ENCODE data around the gene PLOD3.
"Not testable (repeated sequence)": the region's sequence is repeated elsewhere in the genome, so short reads cannot be mapped to it uniquely, and the experiment has no call there.

PLOD3 gene

GRCh38 chr7:101217388-101218235 lies at the start of gene PLOD3, which contains the start of gene ZNHIT1:
TSS of gene PLOD3 (minus strand) at chr7:101217581. CDS start at chr7:101217274, 307 bp downstream.
TSS of gene ZNHIT1 (plus strand) at chr7:101218165. CDS start at chr7:101218196, 31 bp downstream.
- DNase-seq, result peak; percentile 97

DNA sequence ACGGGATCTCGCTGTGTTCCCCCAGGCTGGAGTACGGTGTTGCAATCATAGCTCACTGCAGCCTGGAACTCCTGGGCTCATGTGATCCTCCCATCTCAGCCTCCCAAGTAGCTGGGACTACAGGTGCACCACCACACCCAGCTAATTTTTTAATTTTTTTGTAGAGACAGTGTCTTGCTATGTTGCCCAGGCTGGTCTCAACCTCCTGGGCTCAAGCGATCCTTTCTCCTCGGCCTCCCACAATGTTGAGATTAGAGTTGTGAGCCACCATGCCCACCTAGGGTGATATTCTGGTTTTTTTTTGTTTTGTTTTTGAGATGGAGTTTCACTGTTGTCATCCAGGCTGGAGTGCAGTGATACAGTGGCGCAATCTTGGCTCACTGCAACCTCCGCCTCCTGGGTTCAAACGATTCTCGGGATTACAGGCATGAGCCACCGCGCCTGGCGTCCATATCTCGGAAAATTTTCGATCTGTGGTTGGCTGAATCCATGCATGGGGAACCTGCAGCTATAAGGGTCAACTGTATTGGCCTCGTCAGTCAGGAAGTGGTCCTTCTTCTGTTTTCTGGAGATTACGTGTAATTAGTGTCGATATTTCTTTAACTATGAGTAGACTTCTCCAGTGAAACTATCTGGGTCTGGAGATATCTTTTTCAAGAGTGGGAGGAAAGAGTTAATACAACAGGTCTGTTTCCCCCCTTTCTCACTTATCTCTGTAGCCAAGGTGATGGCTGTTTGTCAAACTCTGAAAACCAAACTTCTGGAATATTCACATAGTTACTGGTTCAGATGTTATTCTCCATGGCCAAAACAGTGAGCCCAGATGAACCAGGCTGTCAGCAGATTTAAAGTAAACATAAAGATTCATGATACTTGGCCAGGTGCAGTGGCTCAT lies 48.5 kb upstream of the PLOD3 start:
- no peak for DNase-seq

GRCh38 chr7:101264102-101264706 lies 46.8 kb upstream of the PLOD3 start:
- DNase-seq, result not testable (repeated sequence)

DNA sequence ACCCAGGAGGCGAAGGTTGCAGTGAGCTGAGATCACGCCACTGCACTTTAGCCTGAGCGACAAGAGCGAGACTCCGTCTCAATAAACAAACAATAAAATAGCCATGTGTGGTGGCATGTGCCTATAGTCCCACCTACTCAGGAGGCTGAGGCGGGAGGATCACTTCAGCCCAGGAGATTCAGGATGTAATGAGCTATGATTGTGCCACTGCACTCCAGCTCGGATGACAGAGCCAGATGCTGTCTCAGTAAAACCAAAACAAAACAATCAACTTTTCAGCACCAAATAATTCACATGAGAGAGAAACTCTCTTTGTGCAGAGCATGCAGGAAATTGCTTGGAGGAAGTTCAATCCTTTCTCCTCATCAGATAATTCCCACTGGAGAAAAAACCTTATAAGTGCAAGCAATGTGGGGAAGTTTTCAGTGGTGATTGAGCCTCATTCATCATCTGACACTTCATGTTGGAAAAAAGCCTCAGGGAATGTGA lies 40.9 kb upstream of the PLOD3 start:
- DNase-seq, result no peak

GRCh38 chr7:101255796-101256195 lies 38.4 kb upstream of the PLOD3 start:
- no peak for DNase-seq

GRCh38 chr7:101253199-101253598 lies 35.8 kb upstream of the PLOD3 start:
- DNase-seq, result not testable (repeated sequence)

- peak; percentile 99 for DNase-seq
Observed at GRCh38 chr7:101251871-101252659, 34.7 kb upstream of the PLOD3 start.

- no peak for DNase-seq
Observed at GRCh38 chr7:101250324-101250723, 32.9 kb upstream of the PLOD3 start.

GRCh38 chr7:101248276-101248675 lies 30.9 kb upstream of the PLOD3 start:
- DNase-seq, result no peak

- DNase-seq, result no peak
Observed at GRCh38 chr7:101245147-101245668, 27.8 kb upstream of the PLOD3 start.

GRCh38 chr7:101244375-101245146 lies 27.2 kb upstream of the PLOD3 start, which contains the start of gene FIS1:
TSS of gene FIS1 (minus strand) at chr7:101245081. CDS start at chr7:101245004, 77 bp downstream.
- peak; percentile 87 for DNase-seq

- no peak for DNase-seq
Observed at GRCh38 chr7:101243646-101244374, 26.4 kb upstream of the PLOD3 start.

DNA sequence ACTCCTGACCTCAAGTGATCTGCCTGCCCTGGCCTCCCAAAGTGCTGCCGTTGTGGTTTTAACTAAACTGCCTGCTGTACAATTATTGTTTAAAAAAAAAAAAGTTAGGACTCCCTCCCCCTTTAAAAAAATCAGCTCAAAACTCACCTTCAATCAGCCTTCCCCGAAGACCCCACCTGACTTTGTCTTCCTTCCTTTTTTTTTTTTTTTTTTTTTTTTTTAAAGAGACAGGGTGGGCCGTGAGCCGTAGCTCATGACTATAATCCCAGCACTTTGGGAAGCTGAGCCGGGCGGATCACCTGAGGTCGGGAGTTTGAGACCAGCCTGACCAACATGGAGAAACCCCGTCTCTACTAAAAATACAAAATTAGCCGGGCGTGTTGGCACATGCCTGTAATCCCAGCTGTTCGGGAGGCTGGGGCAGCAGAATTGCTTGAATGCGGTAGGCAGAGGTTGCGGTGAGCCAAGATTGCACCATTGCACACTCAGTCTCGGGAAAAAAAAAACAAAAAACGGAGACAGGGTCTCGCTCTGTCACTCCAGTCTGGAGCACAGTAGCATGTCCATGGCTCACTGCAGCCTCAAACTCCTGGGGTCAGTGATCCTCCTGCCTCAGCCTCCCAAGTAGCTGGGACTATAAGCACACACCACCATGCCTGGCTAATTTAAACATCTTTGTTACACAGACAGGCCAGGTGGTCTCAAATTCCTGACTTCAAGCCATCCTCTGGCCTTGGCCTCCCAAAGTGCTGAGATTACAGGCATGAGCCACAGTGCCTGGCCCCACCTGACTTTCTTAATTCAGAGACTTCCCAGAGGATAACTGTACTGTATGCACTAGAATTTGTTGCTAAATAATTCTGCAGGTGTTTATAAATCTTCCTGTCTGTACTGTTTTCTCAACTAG lies 24.3 kb upstream of the PLOD3 start:
- no peak for DNase-seq

DNA sequence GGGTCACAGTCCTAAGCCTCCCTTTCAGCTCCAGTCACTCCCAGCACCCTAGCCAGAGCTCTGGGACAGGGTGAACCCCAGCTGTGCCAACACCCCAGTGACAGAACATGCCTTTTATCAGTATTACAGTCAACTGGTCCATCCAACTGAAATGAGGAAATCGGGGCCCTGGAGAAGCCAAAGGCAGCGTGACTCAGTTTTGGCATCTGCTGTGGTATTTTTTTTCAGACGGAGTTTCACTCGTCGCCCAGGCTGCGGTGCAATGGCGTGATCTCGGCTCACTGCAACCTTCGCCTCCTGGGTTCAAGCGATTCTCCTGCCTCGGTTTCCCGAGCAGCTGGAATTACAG lies 23.6 kb upstream of the PLOD3 start:
- no peak for DNase-seq

- no peak for DNase-seq
Observed at GRCh38 chr7:101240226-101241014, 23.0 kb upstream of the PLOD3 start.

GRCh38 chr7:101239951-101240220 lies 22.5 kb upstream of the PLOD3 start:
- no peak for DNase-seq

DNA sequence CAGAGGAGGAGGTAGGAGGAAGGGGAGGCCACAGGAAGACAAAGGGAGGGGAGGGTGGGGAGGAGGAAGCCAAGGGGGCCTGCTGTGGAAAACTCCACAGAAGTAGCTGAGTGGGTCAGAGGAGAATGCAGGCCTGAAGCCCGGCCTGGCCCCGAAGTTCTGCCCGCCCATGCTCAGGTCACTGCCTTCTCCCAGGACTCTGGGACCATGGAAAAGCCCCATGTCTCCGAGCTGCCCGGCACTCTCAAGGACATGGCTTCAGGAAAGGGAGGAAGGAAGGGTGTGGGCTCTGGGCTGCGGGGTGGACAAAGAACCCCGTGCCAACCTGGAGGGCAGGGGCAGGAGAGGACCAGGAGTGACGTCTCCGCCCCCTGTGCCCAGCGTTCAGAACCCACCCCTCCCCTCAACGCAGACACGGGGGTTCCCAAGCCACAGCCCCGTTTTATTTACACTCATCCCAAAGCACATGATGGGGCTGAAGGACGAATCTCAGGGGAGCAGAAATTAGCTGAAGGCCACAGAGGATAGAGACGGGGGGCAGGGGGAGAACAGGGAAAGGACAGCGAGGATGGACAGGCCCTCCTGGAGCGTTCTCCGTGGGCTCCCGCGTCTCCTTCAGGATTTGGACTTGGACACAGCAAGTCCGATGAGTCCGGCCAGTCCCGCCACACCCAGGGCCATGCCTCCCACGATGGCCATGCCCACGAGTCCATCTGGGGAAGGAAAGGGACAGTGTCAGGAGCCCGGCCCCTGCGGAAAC lies 22.0 kb upstream of the PLOD3 start:
- DNase-seq, result no peak

Data from CD4-positive, alpha-beta T cell treated with Interleukin-4 for 4 hours (primary cell).